IMR-90 (cell line): ENCODE results near the gene DDX24. TPM values are rescaled to one million over a fixed set of nuclear protein-coding genes. Genes with fewer than 3 reads are reported as not detected.

ENCODE experiments used
- ATAC-seq: fragments of 200-7000 bp; cut with Tn5 transposase; 2 replicates; pipeline ENCODE4 v1.9.1; 2020; ENCODE audit warnings: low read depth, mild to moderate bottlenecking, moderate library complexity
- BruUV-seq: library from RNA; stranded (reverse); fragments of 400-500 nt; replicated peaks from 2 replicates; lab custom pipeline; 2021; lab: Mats Ljungman, UMichigan
- CTCF ChIA-PET: fragments of 300-600 bp; formaldehyde crosslinking; extraction: SDS; loops from one replicate; lab custom pipeline; 2021; ENCODE audit warnings: antibody characterized with exemption; lab: Yijun Ruan, JAX
- POLR2A ChIA-PET: fragments of 300-600 bp; sonication (Branson Sonifier 250); formaldehyde crosslinking; loops from one replicate; lab custom pipeline; 2022; ENCODE audit warnings: antibody characterized with exemption; ENCODE audit not compliant: unreplicated experiment; lab: Charles Lee
- DNase-seq: peaks from one replicate; pipeline ENCODE4 v3.0.0; 2013
- H2AFZ ChIP-seq: replicated peaks from 2 replicates; pipeline ENCODE3; 2013; ENCODE audit warnings: low read length, mild to moderate bottlenecking; ENCODE audit not compliant: poor library complexity
- H2AK5ac ChIP-seq: 2 replicates; pipeline ENCODE4 v1.6.1; 2013; ENCODE audit warnings: low read depth, low read length, inconsistent platforms
- H2AK9ac ChIP-seq: replicated peaks from 2 replicates; pipeline ENCODE3; 2013; ENCODE audit warnings: mild to moderate bottlenecking, low read depth, low read length, moderate library complexity; ENCODE audit not compliant: poor library complexity
- H2BK120ac ChIP-seq: 2 replicates; pipeline ENCODE4 v1.6.1; 2013; ENCODE audit warnings: low read depth, low read length, inconsistent platforms
- H2BK15ac ChIP-seq: 3 replicates; pipeline ENCODE4 v1.6.1; 2013; ENCODE audit warnings: low read depth, low read length, inconsistent platforms
- H2BK20ac ChIP-seq: 2 replicates; pipeline ENCODE4 v1.6.1; 2013; ENCODE audit warnings: low read depth, mild to moderate bottlenecking, inconsistent platforms, low read length, moderate library complexity
- H2BK5ac ChIP-seq: 2 replicates; pipeline ENCODE4 v1.6.1; 2013; ENCODE audit warnings: mild to moderate bottlenecking, low read depth, low read length, inconsistent platforms; ENCODE audit not compliant: poor library complexity, severe bottlenecking
- H3K14ac ChIP-seq: replicated peaks from 2 replicates; pipeline ENCODE4 v1.6.1; 2013; ENCODE audit warnings: low read depth, low read length, inconsistent platforms
- H3K18ac ChIP-seq: 2 replicates; pipeline ENCODE4 v1.6.1; 2013; ENCODE audit warnings: low read depth, low read length, control low read depth
- H3K23ac ChIP-seq: 2 replicates; pipeline ENCODE4 v1.6.1; 2013; ENCODE audit warnings: low read depth, low read length, inconsistent platforms
- H3K27ac ChIP-seq: 2 replicates; pipeline ENCODE4 v1.5.1; 2013; ENCODE audit warnings: mild to moderate bottlenecking, control low read depth, low read length; ENCODE audit not compliant: insufficient read depth
- H3K27me3 ChIP-seq: 2 replicates; pipeline ENCODE4 v1.6.1; 2013; ENCODE audit warnings: low read length; ENCODE audit not compliant: control insufficient read depth, insufficient read depth
- H3K36me3 ChIP-seq: 2 replicates; pipeline ENCODE4 v1.6.1; 2013; ENCODE audit warnings: low read length, mixed read lengths; ENCODE audit not compliant: control insufficient read depth, insufficient read depth
- H3K4ac ChIP-seq: 2 replicates; pipeline ENCODE4 v1.6.1; 2013; ENCODE audit warnings: low read depth, low read length, inconsistent platforms
- H3K4me1 ChIP-seq: 2 replicates; pipeline ENCODE4 v1.6.1; 2013; ENCODE audit warnings: low read length, mixed read lengths; ENCODE audit not compliant: control insufficient read depth, insufficient read depth
- H3K4me2 ChIP-seq: 2 replicates; pipeline ENCODE4 v1.6.1; 2013; ENCODE audit warnings: low read depth, mild to moderate bottlenecking, control low read depth, low read length, moderate library complexity
- H3K4me3 ChIP-seq: 2 replicates; pipeline ENCODE4 v1.5.1; 2013; ENCODE audit warnings: low read depth, mild to moderate bottlenecking, control low read depth, low read length, moderate library complexity; ENCODE audit not compliant: insufficient read depth
- H3K56ac ChIP-seq: 2 replicates; pipeline ENCODE4 v1.6.1; 2013; ENCODE audit warnings: low read length, inconsistent platforms; ENCODE audit not compliant: insufficient read depth; ENCODE audit errors: extremely low read depth
- H3K79me1 ChIP-seq, 2 experiments: 2 replicates each; pipeline ENCODE4 v1.6.1; 2013; ENCODE audit warnings: low read length in 2 of 2, inconsistent platforms in 1 of 2, low read depth in 1 of 2
- H3K9ac ChIP-seq: 2 replicates; pipeline ENCODE4 v1.6.1; 2013; ENCODE audit warnings: low read depth, low read length, control low read depth
- H3K9me1 ChIP-seq: 2 replicates; pipeline ENCODE4 v1.6.1; 2013; ENCODE audit warnings: low read length, inconsistent platforms; ENCODE audit not compliant: insufficient read depth
- H3K9me3 ChIP-seq: 2 replicates; pipeline ENCODE4 v1.6.1; 2013; ENCODE audit warnings: low read length; ENCODE audit not compliant: control insufficient read depth, insufficient read depth
- H4K20me1 ChIP-seq: 2 replicates; pipeline ENCODE4 v1.6.1; 2013; ENCODE audit warnings: low read length, inconsistent platforms; ENCODE audit not compliant: insufficient read depth
- H4K5ac ChIP-seq: 2 replicates; pipeline ENCODE4 v1.6.1; 2013; ENCODE audit warnings: mild to moderate bottlenecking, low read depth, low read length, control low read depth
- H4K8ac ChIP-seq, 2 experiments: 2 replicates each; pipeline ENCODE4 v1.6.1; 2013; ENCODE audit warnings: low read depth in 2 of 2, low read length in 2 of 2, control low read depth in 1 of 2, inconsistent platforms in 1 of 2
- H4K91ac ChIP-seq: 2 replicates; pipeline ENCODE4 v1.6.1; 2013; ENCODE audit warnings: low read depth, low read length, inconsistent platforms; ENCODE audit not compliant: insufficient read depth
- CTCF ChIP-seq: conservative IDR thresholded peaks from 2 replicates; pipeline ENCODE4 v1.5.1; 2012; ENCODE audit warnings: mild to moderate bottlenecking, low read depth, low read length, improper control_type of control experiment
- NFE2L2 ChIP-seq: fragments of 150-350 bp; IDR thresholded peaks from 2 replicates; pipeline ENCODE4 v1.6.1; 2016; ENCODE audit warnings: low read depth, mild to moderate bottlenecking, low read length
- RAD21 ChIP-seq: IDR thresholded peaks from 2 replicates; pipeline ENCODE4 v1.6.1; 2012; ENCODE audit warnings: low read length, improper control_type of control experiment
- RCOR1 ChIP-seq: IDR thresholded peaks from 2 replicates; pipeline ENCODE4 v1.6.1; 2012; ENCODE audit warnings: mild to moderate bottlenecking, low read length, improper control_type of control experiment; ENCODE audit not compliant: insufficient replicate concordance
- WGBS, 2 experiments: methylation state at CpG; one replicate each; pipeline versions ENCODE4 v1.1.5 to v1.1.7; 2013; ENCODE audit warnings: missing lambda C conversion rate in 2 of 2; ENCODE audit not compliant: insufficient read length in 1 of 2; ENCODE audit errors: extremely low coverage in 2 of 2; 5-methylcytosine and 5-hydroxymethylcytosine counted together
- dilution Hi-C: fragments of 300-500 bp; cut with HindIII; formaldehyde crosslinking; loops from one replicate; pipeline ENCODE4 v1.14.3; 2018; ENCODE audit warnings: low sequenced_read_pairs; ENCODE audit not compliant: unreplicated experiment
- in situ Hi-C: fragments of 300-500 bp; cut with MboI; formaldehyde crosslinking; loops from 3 replicates; pipeline ENCODE4 v1.14.3; 2019; ENCODE audit warnings: low sequenced_read_pairs, inconsistent platforms, mixed read lengths
- intact Hi-C: fragments of 100-400 bp; cut with micrococcal nuclease; formaldehyde crosslinking; loops from 2 replicates; pipeline ENCODE4 v1.10.0; 2022
- polyA plus RNA-seq, 3 experiments: library from polyadenylated mRNA; depleted of rRNA; stranded (reverse); fragments of >200 nt; gene quantifications; 2 replicates each; pipeline ENCODE4 v1.2.3, GENCODE V29; 2012; ENCODE audit warnings: low replicate concordance in 1 of 3
- total RNA-seq: library from RNA; depleted of rRNA; stranded (reverse); fragments of >200 nt; gene quantifications from 2 replicates; pipeline ENCODE4 v1.2.3, GENCODE V29; 2012
- TF ChIP-seq, protein P1 (sequence below): fragments of 150-350 bp; IDR thresholded peaks from 2 replicates; pipeline ENCODE4 v1.6.1; 2017; ENCODE audit warnings: mild to moderate bottlenecking, antibody characterized with exemption, low read length, low read depth
- TF ChIP-seq, protein P2 (sequence below): fragments of 150-350 bp; IDR thresholded peaks from 2 replicates; pipeline ENCODE4 v1.6.1; 2016; ENCODE audit warnings: low read depth, mild to moderate bottlenecking, low read length, moderate library complexity, borderline replicate concordance

DDX24 gene
- total and polyA plus RNA-seq, 2 of the 4 experiments (the other 2 are of a cell fraction) = 134 to 155 TPM

- Histone ChIP-seq H3K9me3 (peaks cover 3% of the 10 kb centered on the region), H2AK9ac (no peak overlapping the region), H3K4me1 (peaks cover 13% of the 10 kb centered on the region), H3K56ac (no peak overlapping the region), H3K23ac (no peak overlapping the region), H3K27ac (no peak overlapping the region), H3K79me1 (no peaks in the 10 kb centered on the region), H3K9me1 (peaks cover 5% of the 10 kb centered on the region; the same call in 1 of the 2 replicates), H4K5ac (no peak overlapping the region), H2BK20ac (no peak overlapping the region), H2BK120ac (no peak overlapping the region), H2AK5ac (no peak overlapping the region), H3K14ac (no peak overlapping the region), H4K8ac (no peak overlapping the region), H3K36me3 (peaks cover 9% of the 10 kb centered on the region), H3K4ac (no peak overlapping the region), H3K4me2 (no peak overlapping the region), H3K9ac (no peak overlapping the region), H2BK15ac (no peak overlapping the region), H2AFZ (no peak overlapping the region), H3K27me3 (no peaks in the 10 kb centered on the region), H3K4me3 (no peak overlapping the region), H4K20me1 (0 out of 2 replicates have a peak, but pooled peaks cover 2% of the 10 kb centered on the region), H2BK5ac (no peak overlapping the region), H4K91ac (no peak overlapping the region), H3K18ac (no peak overlapping the region)
- WGBS, 2 experiments = 100% methylated on average over 1 of the region's 3 CpGs; no CpG with 5 or more reads in 1 of the 2 experiments
- no peak for DNase-seq
- TF ChIP-seq, protein P1, sequence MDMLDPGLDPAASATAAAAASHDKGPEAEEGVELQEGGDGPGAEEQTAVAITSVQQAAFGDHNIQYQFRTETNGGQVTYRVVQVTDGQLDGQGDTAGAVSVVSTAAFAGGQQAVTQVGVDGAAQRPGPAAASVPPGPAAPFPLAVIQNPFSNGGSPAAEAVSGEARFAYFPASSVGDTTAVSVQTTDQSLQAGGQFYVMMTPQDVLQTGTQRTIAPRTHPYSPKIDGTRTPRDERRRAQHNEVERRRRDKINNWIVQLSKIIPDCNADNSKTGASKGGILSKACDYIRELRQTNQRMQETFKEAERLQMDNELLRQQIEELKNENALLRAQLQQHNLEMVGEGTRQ = no peak
- TF ChIP-seq RCOR1 (no peak), NFE2L2 (no peak), CTCF (no peak), RAD21 (no peak)
- TF ChIP-seq, protein P2, sequence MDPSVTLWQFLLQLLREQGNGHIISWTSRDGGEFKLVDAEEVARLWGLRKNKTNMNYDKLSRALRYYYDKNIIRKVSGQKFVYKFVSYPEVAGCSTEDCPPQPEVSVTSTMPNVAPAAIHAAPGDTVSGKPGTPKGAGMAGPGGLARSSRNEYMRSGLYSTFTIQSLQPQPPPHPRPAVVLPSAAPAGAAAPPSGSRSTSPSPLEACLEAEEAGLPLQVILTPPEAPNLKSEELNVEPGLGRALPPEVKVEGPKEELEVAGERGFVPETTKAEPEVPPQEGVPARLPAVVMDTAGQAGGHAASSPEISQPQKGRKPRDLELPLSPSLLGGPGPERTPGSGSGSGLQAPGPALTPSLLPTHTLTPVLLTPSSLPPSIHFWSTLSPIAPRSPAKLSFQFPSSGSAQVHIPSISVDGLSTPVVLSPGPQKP = no peak
- in situ Hi-C loops = no loop called here
- dilution Hi-C loops = no loop called here
- ChIA-PET POLR2A (no interaction called here), CTCF (no interaction called here)
- no TSS peak for BruUV-seq
- no peak for ATAC-seq
- intact Hi-C loops = no loop called here
These were observed 41.4 kb upstream of the DDX24 start for GRCh38 chr14:94122438-94122837.
